ENCODE data around the gene DDTL.

DDTL gene

DNA sequence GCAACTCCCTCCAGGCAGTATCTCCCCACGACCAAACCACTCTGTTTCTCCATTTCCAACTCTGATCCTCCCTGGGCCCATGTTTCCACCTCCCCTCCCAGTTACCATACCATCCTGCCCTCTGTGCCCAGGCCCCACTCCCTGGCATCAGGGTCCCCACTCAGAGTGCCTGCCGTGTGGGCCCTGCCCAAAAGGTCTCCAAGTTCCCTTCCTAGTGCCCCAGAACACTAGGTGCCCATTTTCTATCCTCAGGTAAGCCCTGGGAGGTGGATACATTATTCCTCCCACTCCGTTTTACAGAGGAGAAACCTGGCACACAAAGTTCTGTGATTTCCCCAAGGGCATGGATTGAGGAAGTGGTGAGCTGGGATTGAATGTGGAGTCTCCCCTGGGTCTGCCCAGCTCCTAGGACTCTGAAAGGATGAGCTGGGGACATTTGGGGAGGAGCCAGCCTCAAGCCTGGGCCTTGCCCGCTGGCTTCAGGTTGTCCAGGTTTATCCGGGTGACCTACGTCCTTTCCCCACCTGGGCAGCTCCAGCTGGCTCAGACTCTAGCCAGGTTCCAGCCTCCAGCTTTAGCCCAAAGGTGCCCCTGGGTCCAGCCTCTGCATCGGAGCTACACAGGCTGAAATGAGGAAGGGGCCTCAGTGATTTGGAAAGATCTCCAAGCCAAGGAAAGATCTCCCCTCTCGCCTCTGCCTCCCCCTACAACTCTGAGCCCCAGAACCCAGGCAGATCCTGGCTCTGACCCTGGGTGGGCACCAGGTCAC, 40.7 kb downstream of the DDTL start:
- no peak for DNase-seq

DNA sequence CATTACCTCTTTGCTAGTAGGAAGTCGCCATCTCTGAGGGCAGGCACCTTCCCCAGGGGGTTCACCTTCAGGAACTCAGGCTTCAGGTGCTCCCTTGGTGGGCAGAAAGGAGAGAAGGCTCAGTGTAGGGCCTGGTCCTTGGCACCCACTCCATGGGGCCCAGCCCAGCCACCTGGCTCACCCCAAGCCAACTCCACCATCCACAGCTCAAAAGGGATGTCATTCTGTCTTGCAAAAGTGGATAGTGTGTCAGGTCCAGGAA, 41.3 kb downstream of the DDTL start:
- DNase-seq: no peak

DNA sequence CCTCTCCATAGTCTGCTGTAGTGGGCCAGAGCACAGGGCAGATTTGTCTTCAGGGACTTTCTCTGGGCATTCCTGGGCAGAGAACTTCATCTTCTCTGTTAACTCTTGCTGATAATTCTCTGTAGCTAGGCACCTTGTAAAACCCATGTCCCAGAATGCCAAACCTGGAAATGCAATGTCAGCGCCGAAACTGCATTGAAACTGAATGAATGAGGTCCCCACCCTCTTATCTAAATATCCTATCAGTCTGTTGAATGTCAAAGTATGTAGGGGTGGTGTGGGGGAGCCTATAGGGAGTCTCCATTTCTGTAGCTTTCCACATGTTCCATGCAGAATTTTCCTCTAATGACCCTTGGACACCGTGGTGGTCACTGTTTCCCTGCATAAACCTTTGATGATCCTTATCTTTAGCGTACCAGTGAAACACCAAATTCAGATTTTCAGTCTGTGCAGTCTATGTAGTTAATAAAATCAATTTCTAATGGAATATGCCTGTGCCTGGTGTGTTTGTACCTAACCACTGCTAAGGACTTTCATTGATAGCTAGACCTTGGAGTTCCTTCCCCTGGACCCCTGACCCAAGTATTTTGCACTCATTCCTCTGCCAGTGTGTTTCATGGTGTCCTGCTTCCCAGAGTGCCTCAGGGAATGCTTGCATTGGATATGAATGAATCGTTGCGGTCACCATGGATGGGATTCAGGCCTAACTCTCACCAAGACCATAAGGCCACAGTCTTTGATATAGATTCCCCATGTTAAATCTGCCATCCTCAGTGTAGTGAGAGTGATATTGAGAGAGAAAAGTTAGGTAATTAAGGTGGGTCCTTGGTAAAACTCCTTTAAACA, 41.9 kb downstream of the DDTL start:
- no peak for DNase-seq

DNA sequence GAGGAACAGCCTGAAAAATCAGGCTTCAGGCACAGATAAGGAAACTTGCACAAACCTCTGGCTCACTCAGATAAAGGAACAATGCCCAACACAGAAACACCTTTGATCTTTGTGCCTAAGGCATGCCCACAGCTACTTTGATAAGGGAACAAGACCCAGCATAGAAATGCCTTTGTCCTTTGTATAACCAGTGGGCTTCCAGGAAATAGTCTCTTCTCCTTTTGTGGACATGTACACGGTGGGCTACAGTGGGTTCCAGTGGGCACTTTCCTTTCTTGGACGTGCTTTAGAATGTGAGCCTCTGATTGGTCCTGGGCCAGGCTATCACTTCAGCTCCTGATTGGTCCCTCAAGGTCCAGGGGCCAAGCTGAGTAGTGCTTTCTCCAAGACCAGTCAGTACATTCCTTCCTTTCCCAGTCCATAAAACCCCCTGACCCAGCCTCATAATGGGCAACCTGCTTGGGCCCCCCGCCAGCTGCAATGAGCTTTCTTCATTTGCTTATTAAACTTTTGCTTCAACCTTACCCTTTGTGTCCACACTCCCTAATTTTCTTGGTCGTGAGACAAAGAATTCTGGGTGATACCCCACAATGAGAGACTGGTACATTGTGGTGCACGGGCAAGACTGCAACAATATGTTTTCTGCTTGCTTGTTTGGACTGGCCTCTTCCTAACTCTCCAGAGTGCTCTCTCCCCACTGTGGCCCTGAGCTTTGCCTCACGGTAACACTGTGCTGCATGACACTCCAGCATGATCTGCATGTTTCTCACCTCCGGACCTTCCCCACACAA, 42.7 kb downstream of the DDTL start:
- DNase-seq: no peak

DNA sequence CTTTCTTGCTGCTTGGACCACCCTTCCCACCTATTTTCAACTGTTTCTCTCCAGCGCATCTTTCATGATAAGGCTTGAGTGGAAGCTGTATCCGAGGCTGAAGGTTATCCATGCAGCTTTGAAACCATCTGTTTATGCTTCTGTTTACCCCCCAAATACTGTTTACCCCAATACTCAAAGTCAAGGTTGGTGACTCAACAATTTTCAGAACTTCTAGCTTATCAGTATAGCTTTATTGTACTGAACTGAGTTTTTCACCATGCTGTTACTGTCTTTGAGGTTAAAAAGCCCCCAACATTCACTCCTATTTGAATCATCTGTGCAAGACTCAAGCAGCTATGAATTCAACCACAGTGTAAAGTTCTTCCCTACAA, 43.3 kb downstream of the DDTL start:
- no peak for DNase-seq

DNA sequence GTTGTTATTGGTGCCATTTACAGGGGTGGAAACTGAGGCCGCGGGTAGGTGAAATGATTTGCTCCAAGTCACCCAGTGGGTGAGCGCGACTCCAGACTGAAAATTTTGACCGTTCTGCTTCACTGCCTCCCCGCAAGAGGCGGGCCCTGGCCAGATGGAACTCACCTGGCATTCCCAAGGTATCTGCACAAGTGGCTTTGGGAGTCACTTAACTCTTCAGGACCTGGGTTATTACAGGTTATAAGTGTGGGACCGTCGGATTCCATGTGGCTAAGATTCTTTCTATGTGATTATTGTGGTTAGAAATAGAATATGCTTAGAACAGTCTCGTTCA, 45.0 kb downstream of the DDTL start:
- no peak for DNase-seq

DNA sequence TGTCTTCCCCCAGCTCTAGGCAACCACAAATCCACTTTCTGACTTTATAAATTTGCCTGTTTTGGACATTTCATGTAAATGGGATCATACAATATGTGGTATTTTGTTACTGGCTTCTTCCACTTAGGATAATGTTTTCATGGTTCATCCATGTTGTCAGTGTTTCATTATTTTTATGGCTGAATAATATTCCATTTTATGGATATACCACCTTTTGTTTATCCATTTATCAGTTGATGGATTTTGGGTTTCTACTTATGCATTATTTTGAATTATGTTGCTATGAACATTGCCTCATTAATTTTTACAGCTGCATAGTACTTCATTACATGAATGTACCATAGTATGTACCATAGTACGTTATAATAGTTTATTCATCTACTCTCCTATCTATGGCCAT, 49.5 kb downstream of the DDTL start:
- DNase-seq: no peak

DNA sequence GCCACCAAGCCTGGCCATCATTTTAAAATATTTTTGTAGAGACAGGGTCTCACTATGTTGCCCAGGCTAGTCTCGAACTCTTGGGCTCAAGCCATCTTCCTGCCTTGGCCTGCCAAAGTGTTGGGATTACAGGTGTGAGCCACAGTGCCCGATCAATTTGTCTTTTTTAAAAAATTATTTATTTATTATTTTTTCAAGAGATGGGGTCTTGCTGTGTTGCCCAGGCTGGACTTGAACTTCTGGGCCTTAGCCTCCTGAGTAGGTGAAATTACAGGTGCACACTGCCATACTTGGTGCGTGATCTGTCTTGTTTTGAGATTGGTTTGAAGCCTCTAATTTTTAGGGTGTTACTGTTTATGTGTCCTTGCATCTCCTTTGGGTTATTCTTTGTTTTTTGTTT, 54.6 kb downstream of the DDTL start:
- DNase-seq: no peak

Measured in activated naive CD4-positive, alpha-beta T cell (primary cell).